ENCODE data around the gene PTAR1.

DNA sequence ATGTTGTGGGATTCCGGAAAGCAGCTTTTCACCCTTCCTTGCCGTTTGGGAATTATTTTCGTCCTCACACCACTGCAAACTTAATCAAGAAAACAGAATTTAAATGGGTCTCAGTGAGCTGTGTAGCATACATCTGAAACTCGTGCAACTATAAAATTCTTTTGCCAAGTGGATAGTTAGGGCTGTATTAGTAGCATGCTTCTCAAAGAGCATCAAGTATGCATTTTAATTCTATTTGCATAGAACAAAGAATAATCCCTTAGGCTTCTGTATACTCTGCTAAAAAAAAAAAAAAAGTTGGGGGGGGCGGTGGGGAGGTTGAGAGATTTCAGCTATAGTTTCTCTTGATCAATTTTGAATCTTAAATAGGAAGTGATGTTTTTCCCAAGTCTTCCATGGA lies 75.9 kb downstream of the PTAR1 start:
- TF ChIP-seq CTCF (conservative IDR thresholded peaks at IDR 0.05; ENCODE audit: low read length) (no peak), EZH2phosphoT487 (IDR thresholded peaks at IDR 0.05; ENCODE audit: borderline replicate concordance, low read depth, low read length) (no peak)
